Retina (tissue), 1 donor: ENCODE measurements around the gene NPTN.
A peak's percentile ranks its signal among the peaks of the same experiment; 100 is the strongest.

Experiments used
- DNase-seq: peaks from one replicate; pipeline ENCODE4 v3.0.0-alpha.2; 2016

Gene NPTN

GRCh38 chr15:73631915-73632669 lies 1.1 kb downstream of the NPTN start:
- no peak for DNase-seq

- DNase-seq: peak; percentile 9
Observed at GRCh38 chr15:73630921-73631362, 2.2 kb downstream of the NPTN start.

GRCh38 chr15:73629798-73630429 lies 3.3 kb downstream of the NPTN start:
- peak; percentile 5 for DNase-seq

GRCh38 chr15:73628976-73629797 lies 4.0 kb downstream of the NPTN start:
- peak; percentile 45 for DNase-seq

GRCh38 chr15:73628102-73628501 lies 5.1 kb downstream of the NPTN start:
- no peak for DNase-seq

- no peak for DNase-seq
Observed at GRCh38 chr15:73626072-73626471, 7.1 kb downstream of the NPTN start.

GRCh38 chr15:73624530-73624929 lies 8.7 kb downstream of the NPTN start:
- DNase-seq: no peak

GRCh38 chr15:73621286-73621826 lies 11.8 kb downstream of the NPTN start:
- no peak for DNase-seq

GRCh38 chr15:73620078-73620477 lies 13.1 kb downstream of the NPTN start:
- DNase-seq: no peak

GRCh38 chr15:73617913-73618312 lies 15.3 kb downstream of the NPTN start:
- DNase-seq: peak; percentile 14

GRCh38 chr15:73617301-73617831 lies 15.8 kb downstream of the NPTN start:
- DNase-seq: no peak

GRCh38 chr15:73608941-73609340 lies 24.2 kb downstream of the NPTN start:
- DNase-seq: no peak

GRCh38 chr15:73608475-73608874 lies 24.7 kb downstream of the NPTN start:
- DNase-seq: no peak

- DNase-seq: no peak
Observed at GRCh38 chr15:73607843-73608242, 25.3 kb downstream of the NPTN start.

GRCh38 chr15:73607405-73607804 lies 25.8 kb downstream of the NPTN start:
- DNase-seq: no peak

GRCh38 chr15:73605759-73606436 lies 27.3 kb downstream of the NPTN start:
- no peak for DNase-seq

GRCh38 chr15:73604477-73604876 lies 28.7 kb downstream of the NPTN start:
- DNase-seq: no peak

GRCh38 chr15:73602992-73603391 lies 30.2 kb downstream of the NPTN start:
- DNase-seq: no peak

GRCh38 chr15:73602446-73602843 lies 30.7 kb downstream of the NPTN start:
- no peak for DNase-seq

- DNase-seq: peak; percentile 57
Observed at GRCh38 chr15:73601451-73602445, 31.4 kb downstream of the NPTN start.
